Lung (tissue), 12 donors: ENCODE measurements around the gene EFNA5. TPM values are rescaled to one million over a fixed set of nuclear protein-coding genes. Genes with fewer than 3 reads are reported as not detected.
"Not testable (repeated sequence)": the region's sequence is repeated elsewhere in the genome, so short reads cannot be mapped to it uniquely, and the experiment has no call there.

Experiments used
- ATAC-seq: fragments of 200-7000 bp; cut with Tn5 transposase; one replicate; pipeline ENCODE4 v1.9.1; 2020; ENCODE audit warnings: moderate number of reproducible peaks; ENCODE audit not compliant: insufficient read depth, low FRiP score
- DNase-seq, 3 donors: peaks; one replicate each; pipeline ENCODE4 v3.0.0-alpha.2; 2013 to 2017
- H3K27ac ChIP-seq, 2 donors: one replicate each; pipeline ENCODE4 v1.5.1; 2013; ENCODE audit warnings: mild to moderate bottlenecking in 2 of 2, moderate library complexity in 2 of 2, control low read depth in 1 of 2, inconsistent platforms in 1 of 2, low read depth in 1 of 2, low read length in 1 of 2
- H3K27me3 ChIP-seq, 3 donors: one replicate each; pipeline ENCODE4 v1.5.1; 2013; ENCODE audit warnings: low read length in 2 of 3; ENCODE audit not compliant: control insufficient read depth in 3 of 3, insufficient read depth in 3 of 3
- H3K36me3 ChIP-seq, 4 donors: one replicate each; pipeline ENCODE4 v1.5.1; 2013; ENCODE audit warnings: low read length in 4 of 4, mild to moderate bottlenecking in 1 of 4, moderate library complexity in 1 of 4; ENCODE audit not compliant: control insufficient read depth in 4 of 4, insufficient read depth in 4 of 4
- H3K4me1 ChIP-seq, 5 donors: one replicate each; pipeline ENCODE4 v1.5.1; 2013; ENCODE audit warnings: low read length in 5 of 5, mild to moderate bottlenecking in 2 of 5, moderate library complexity in 1 of 5; ENCODE audit not compliant: control insufficient read depth in 5 of 5, insufficient read depth in 5 of 5
- H3K4me3 ChIP-seq: one replicate; pipeline ENCODE4 v1.5.1; 2013; ENCODE audit warnings: mild to moderate bottlenecking, control low read depth, moderate library complexity
- H3K9ac ChIP-seq, 2 donors: one replicate each; pipeline ENCODE4 v1.5.1; 2013; ENCODE audit warnings: low read length in 2 of 2, control low read depth in 1 of 2; ENCODE audit not compliant: insufficient read depth in 1 of 2
- H3K9me3 ChIP-seq, 4 donors: one replicate each; pipeline ENCODE4 v1.5.1; 2013; ENCODE audit warnings: low read length in 3 of 4, mild to moderate bottlenecking in 1 of 4, moderate library complexity in 1 of 4; ENCODE audit not compliant: control insufficient read depth in 4 of 4, insufficient read depth in 3 of 4
- whole genome bisulfite sequencing, 2 donors: extraction: QIAGEN DNeasy Blood & Tissue Kit; methylation state at CpG; one replicate each; pipeline ENCODE4 v1.1.7; 2013; 5-methylcytosine and 5-hydroxymethylcytosine counted together
- polyA plus RNA-seq, 2 donors: library from polyadenylated mRNA; stranded (reverse); fragments of 200-250 nt; gene quantifications; one replicate each; pipeline ENCODE4 v1.2.1, GENCODE V29; 2013
- total RNA-seq, 2 donors: library from RNA; depleted of rRNA in 1 of 2; stranded (reverse); fragments of >200 nt in 1 of 2; gene quantifications; one replicate each; pipeline ENCODE4 v1.2.1, GENCODE V29; 2014 to 2021
- TF ChIP-seq, protein P1 (sequence below): IDR thresholded peaks from 2 replicates; pipeline ENCODE4 v1.5.1; 2012; ENCODE audit warnings: mild to moderate bottlenecking; ENCODE audit errors: control extremely low read depth, extremely low read depth
- donor health status: control.
- donor health status: control.
- donor health status: Bipolar disorder and iron deficiency.
- donor health status: healthy.
- donor health status: DM: yes; HTN: yes; CAD: no.

Gene EFNA5
- total and polyA plus RNA-seq, 4 donors = 2.1 to 18.4 (median 7.8) TPM

DNA sequence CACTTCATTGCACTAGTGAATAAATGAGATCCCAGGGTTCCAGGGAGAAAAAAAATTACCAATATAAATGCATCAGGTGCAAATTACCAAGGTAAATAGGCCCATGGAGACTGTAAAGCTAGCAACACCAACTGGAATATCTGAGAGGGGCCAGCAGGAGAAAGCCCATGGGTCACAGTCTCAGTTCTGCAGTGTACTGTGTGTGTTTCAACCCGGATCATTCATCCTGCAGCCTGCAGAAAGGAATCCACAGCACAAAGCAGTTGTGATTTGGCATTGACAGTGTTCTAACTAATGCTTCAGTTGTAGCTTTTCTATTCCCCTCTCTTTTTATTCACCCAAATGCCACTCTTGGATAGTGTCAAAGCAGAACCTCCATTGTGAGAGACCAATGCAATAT, 171.0 kb downstream of the EFNA5 start:
- no peaks in the 10 kb centered on the region for H3K27me3 ChIP-seq
- H3K4me1 ChIP-seq = peaks cover 0 to 7% (median 4%) of the 10 kb centered on the region in 5 donors
- H3K36me3 ChIP-seq = no peaks in the 10 kb centered on the region
- ATAC-seq = no peak
- H3K9me3 ChIP-seq = no peaks in the 10 kb centered on the region
- H3K4me3 ChIP-seq = no peak overlapping the region
- 65 to 89% methylated on average over 1 of the region's 1 CpG for WGBS, 2 donors
- H3K9ac ChIP-seq = no peak overlapping the region
- DNase-seq = no peak
- no peak overlapping the region for H3K27ac ChIP-seq
- TF ChIP-seq, protein P1, sequence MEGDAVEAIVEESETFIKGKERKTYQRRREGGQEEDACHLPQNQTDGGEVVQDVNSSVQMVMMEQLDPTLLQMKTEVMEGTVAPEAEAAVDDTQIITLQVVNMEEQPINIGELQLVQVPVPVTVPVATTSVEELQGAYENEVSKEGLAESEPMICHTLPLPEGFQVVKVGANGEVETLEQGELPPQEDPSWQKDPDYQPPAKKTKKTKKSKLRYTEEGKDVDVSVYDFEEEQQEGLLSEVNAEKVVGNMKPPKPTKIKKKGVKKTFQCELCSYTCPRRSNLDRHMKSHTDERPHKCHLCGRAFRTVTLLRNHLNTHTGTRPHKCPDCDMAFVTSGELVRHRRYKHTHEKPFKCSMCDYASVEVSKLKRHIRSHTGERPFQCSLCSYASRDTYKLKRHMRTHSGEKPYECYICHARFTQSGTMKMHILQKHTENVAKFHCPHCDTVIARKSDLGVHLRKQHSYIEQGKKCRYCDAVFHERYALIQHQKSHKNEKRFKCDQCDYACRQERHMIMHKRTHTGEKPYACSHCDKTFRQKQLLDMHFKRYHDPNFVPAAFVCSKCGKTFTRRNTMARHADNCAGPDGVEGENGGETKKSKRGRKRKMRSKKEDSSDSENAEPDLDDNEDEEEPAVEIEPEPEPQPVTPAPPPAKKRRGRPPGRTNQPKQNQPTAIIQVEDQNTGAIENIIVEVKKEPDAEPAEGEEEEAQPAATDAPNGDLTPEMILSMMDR = no peak

DNA sequence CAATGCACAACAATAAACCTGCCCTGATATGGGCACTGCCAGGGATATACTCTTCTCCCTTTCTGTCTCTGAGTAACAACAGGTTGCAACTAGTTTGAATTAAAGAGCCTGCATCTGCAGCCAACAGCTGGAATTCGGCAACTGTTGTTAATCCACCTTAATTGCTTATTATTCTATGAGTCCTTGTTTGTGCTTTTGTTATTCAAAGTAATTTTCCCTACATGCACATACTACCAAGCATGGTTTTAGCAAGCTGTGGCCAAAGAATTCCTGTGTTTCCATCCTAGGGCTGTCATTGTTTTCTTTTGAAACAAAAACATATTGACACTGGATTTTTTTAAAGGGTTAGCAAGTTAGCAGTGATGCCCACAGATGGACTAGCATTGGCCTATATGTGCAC, 171.5 kb downstream of the EFNA5 start:
- WGBS, 2 donors = 88 to 94% methylated on average over 1 of the region's 1 CpG
- ATAC-seq = no peak

DNA sequence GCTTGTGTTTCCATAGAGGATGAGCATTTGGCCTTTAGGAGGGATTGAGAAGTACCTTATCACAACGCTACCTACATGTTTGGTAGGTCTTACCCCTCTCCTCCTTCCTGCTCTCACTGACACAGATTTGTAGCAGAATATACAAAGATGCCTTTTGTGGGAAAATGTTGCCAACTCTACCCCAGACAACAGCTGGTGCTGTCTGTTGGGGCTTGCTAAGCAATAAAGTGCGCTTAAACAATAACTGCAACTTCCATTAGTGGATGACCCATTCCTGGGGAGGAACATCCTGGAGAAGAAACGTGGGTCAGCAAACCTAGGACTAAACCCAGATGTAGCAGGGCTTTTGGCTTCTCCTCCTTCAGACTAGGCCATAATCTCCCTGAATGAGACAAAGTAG, 174.3 kb downstream of the EFNA5 start:
- WGBS, 2 donors = 90 to 97% methylated on average over 3 of the region's 3 CpGs
- H3K27me3 ChIP-seq = no peaks in the 10 kb centered on the region
- H3K4me1 ChIP-seq = peaks cover 0 to 6% (median 0%) of the 10 kb centered on the region in 5 donors
- ATAC-seq (no peak), DNase-seq (no peak)
- H3K4me3 ChIP-seq = no peak overlapping the region
- H3K9ac ChIP-seq = no peak overlapping the region
- TF ChIP-seq, protein P1 = no peak
- no peak overlapping the region for H3K27ac ChIP-seq
- H3K36me3 ChIP-seq = no peaks in the 10 kb centered on the region
- no peaks in the 10 kb centered on the region for H3K9me3 ChIP-seq

More for the DNA sequence above, 171.5 kb downstream of the EFNA5 start:
- H3K4me3 ChIP-seq = no peak overlapping the region
- no peaks in the 10 kb centered on the region for H3K9me3 ChIP-seq
- no peak overlapping the region for H3K27ac ChIP-seq
- H3K27me3 ChIP-seq = no peaks in the 10 kb centered on the region
- DNase-seq = no peak
- no peaks in the 10 kb centered on the region for H3K36me3 ChIP-seq
- TF ChIP-seq, protein P1 = no peak
- peaks cover 0 to 7% (median 4%) of the 10 kb centered on the region in 5 donors for H3K4me1 ChIP-seq
- no peak overlapping the region for H3K9ac ChIP-seq

DNA sequence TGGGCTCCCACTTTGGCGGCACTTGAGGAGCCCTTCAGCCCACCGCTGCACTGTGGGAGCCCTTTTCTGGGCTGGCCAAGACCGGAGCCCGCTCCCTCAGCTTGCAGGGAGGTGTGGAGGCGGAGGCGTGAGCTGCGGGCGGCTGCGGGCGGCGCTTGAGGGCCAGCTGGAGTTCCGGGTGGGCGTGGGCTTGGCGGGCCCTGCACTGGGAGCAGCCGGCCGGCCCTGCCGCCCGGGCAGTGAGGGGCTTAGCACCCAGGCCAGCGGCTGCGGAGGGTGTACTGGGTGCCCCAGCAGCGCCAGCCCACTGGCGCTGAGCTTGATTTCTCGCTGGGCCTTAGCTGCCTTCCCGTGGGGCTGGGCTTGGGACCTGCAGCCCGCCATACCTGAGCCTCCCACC, 176.6 kb downstream of the EFNA5 start:
- H3K9ac ChIP-seq, H3K4me1 ChIP-seq, ATAC-seq, H3K9me3 ChIP-seq, DNase-seq, H3K27ac ChIP-seq, H3K27me3 ChIP-seq, H3K36me3 ChIP-seq, H3K4me3 ChIP-seq: not testable (repeated sequence)
- 90 to 93% methylated on average over 22 to 25 of the region's 25 CpGs for WGBS, 2 donors
